ENCODE results near the gene CDX2.

The CDX2 gene

DNA sequence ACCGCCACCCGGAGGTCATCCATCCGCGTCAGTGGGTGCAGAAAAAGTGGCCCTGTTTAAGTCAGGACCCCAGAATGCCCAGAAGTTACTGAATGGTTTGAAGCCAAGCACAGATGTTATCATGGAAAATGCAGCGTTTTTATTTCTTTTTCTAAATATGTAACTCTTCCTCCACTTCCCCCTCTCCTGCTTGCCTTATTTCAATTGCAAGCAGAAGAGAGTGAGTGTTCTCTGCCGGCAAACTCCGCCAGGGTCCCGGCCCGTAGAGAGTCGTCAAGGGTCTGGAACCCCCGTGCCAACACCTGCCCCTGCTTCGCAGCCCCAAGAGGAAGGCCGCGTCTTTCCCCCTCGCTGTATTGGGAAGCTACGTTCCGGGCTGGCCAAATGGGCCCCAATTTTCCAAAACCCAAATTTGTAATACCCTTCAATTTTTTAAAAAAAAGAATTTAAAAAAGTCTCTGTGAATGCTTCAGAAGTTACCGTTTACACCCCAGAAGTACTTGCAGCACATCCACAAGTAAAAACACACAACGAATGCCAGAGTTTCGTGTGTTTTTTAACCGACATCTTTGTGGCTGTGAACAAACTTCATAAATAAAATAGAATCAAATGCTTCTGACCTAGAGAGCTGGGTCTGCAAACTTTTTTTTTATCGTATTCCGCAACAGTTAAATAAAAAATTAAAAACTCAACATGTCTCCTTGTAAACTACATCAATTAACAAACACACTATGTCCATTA is 50.0 kb downstream of the CDX2 start:
- DNase-seq, result no peak

DNA sequence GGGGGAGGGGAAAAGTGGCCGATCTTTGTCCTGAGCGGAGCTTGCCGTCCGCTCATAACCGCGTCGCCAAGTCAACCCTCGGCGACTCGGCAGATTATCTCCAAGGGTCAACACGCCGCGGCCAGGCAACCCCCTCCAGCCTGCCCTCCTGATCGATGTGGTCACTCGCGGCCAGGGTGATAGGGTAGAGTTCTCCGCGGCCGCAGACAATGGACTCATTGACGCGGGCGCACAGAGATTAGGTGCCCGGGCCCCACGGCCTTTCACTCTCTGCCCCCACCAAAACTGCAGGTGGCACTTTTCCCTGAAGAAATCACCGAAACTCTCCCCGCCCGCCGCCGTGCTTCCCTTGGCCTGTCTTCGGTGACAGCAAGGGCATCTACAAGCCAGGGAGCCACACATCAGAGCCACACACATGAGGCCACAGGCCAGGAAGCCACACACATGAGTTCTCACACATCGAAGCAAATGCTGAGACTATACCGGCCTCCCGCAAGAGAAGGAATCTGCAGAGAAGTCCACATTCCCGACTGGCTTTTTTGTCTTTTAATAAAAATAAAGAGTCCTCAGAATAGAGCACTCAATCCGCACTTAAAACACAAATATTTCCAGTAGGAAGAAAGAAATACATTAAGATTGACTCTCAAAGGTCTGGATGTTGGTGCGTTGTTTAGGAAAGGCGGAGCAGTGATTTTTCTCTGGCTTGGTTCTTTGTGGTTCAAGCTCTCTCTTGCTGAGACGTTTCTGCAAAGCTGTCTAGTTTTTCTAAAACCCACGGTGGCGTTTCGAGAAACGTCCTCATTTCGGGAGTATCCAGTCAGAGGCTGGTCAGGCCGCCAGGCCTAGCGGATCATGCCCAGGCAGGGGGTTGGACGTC is 50.8 kb downstream of the CDX2 start:
- no peak for DNase-seq

DNA sequence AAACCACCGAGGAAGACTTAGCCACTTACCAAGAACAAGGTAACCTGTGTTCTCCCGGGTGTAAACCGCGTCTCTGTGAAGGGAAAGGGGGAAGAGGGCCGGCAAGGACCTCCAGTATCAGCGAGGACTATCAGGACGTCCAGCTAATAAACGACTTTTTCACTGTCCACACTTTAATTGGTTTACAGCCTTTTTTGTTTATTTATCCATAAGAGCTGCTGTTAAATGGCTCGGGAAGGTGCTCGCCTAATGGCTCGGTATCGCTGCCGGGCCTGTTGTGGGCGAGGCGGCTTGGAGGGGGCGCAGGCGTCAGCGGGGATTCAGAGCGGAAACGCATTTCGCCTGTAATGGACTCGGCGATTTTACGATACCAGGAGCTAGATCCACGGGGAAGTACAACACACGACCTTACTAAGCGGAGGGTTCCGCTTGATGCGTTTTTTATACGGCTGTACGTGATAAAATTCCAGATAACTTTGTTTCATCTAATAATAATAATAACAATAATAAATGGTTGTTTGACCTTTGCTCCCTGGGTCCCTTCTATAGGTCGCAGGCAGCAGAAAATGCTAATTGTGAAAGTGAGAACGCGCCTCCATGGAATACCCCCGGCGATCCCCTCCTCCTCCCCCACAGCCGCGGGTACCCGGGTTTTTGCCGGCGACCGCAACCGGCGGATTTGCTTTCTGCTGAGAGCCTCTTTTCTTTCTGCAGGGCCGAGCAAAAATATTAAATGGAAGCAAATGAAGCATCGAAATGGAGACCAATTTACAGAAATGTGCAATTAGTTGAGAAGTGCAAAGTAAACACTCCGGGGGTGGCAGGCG is 51.8 kb downstream of the CDX2 start:
- DNase-seq, result no peak

DNA sequence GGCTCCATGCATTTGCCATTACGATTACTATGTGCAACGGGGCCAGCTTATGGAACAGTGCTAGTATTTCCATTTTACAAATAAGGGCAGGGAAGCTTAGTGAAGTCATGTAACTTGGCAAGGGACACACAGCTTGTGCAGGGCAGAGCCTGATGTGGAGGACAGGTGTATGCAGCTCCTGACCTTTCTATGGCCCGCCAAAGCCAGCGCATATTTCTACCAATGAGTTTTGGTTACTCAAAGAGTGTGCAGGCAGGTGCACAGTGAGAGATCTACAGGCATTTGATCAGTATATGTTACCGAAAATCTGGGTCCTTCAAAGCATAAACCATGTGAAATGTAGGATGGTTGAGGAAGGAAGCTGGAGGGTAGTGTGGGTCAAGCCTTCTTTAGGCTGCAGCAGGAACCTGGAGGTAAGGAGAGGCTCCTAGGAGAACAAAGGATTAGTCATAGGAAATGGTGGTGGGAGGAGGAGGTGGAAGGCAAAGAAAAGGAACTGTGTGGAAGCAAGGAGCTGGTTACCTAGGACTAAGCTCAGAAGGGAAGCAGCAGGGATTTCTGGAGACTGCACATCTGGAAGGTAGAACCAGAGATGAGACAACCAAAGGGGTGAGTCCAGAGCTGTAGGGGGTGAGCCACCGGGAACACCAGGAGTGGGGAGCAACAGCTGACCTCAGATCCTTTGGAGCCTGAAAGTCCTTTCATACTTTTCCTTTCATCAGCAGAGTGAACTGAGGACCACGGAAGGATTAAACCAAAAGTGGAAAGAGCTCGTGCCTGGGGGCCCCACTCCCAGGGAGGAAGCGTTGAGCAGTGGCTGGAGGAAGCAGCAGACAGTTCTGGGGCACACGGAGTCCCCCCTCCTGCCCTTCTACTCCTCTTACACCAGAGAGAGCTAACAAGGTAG is 53.6 kb downstream of the CDX2 start:
- DNase-seq, result no peak

DNA sequence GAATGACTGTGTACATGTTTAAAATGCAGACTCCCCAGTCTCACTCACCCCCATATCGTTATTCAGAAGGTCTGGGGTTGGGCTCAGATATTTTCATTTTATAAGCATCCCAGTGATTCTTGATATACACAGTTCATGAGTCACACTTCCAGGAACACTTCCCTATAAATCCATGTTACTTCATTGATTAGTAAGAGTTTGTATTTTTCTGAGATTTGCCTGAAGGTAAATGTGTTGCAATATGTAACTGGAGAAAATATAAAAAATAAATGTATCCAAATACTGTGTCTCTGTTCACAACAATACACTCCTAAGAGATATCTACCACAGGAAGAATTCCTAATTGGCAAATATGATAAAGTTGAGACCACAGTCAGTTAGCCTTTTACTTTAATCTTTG is 56.0 kb downstream of the CDX2 start:
- no peak for DNase-seq

DNA sequence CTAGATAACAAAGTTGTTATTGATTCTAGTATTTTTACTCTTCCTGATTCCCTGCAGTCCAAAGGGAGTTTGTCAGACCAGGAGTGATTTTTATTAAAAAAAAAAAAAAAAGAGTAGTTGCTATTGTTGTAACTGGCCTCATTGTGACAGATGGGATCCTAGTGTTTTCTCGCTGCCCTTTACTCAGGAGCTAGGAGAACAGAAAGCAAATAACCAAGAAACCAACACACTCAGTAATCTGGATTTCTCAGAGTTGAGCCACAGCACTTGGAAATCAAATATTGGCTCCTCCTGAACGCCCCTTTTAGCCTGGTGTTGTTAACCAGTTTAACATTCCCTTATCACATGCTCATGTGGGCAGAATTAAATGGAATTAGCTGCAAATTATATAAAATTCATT is 57.6 kb downstream of the CDX2 start:
- DNase-seq, result no peak

Measured in anterior cingulate cortex (tissue), 58 donors.